ENCODE data around the gene PTPRM. TPM values are rescaled to one million over a fixed set of nuclear protein-coding genes. Genes with fewer than 3 reads are reported as not detected.

PTPRM gene
- total RNA-seq, 1 experiment from 2014 or later = 14.5 TPM

DNA sequence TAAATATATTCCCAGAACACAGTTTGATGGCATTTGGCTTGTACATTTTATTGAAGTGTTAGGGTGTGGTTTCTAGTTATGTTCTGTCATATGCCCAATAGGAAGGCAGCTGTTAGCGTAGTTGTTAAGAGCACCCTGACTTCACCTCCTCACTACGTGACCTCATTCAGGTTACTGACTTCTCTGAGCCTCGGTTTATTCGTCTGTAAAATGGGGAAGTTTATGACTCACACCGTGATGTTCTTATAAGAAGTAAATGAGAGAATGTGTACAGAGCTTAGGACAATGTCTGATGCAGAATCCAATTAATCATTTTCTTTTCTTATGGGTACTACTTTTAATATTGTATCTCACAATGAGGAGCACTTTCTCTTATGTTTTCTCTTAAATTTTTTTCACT, 226.0 kb downstream of the PTPRM start:
- Histone ChIP-seq H3K9me2 (ENCODE audit: insufficient read depth) (no peaks in the 10 kb centered on the region), H3K79me2 (ENCODE audit: insufficient read depth, low read length) (no peaks in the 10 kb centered on the region), H4K20me1 (ENCODE audit: insufficient read depth) (no peaks in the 10 kb centered on the region), H2AFZ (ENCODE audit: low read depth, low read length, poor library complexity, severe bottlenecking) (no peak overlapping the region), H3K36me3 (ENCODE audit: control insufficient read depth in 1 of 2, insufficient read depth in 2 of 2, low read length in 2 of 2) (no peaks in the 10 kb centered on the region), H3K9ac (ENCODE audit: low read length) (no peak overlapping the region), H3K27me3 (ENCODE audit: insufficient read depth, low read length) (no peaks in the 10 kb centered on the region), H3K4me2 (ENCODE audit: low read length) (no peak overlapping the region), H3K9me3 (ENCODE audit: control insufficient read depth in 1 of 2, insufficient read depth in 1 of 2, low read depth in 1 of 2, low read length in 2 of 2) (no peaks in the 10 kb centered on the region), H3K4me1 (ENCODE audit: control insufficient read depth in 1 of 2, insufficient read depth in 2 of 2, low read length in 2 of 2) (no peaks in the 10 kb centered on the region), H3K27ac (ENCODE audit: low read depth, low read length) (no peak overlapping the region), H3K4me3 (replicated peaks in 1 of 2; ENCODE audit: low read depth in 1 of 2, low read length in 2 of 2) (no peak overlapping the region)
- POLR2A ChIA-PET = no interaction called here
- intact Hi-C loops (cut with micrococcal nuclease) = no loop called here
- CTCF ChIA-PET = no interaction called here
- RAD21 ChIA-PET (ENCODE audit: low non-redundant PET in 1 of 2, low total read pairs in 2 of 2, uncharacterized antibody in 2 of 2, unreplicated experiment in 2 of 2) = no interaction called here
- no peak for ATAC-seq
- TF ChIP-seq, protein P1, sequence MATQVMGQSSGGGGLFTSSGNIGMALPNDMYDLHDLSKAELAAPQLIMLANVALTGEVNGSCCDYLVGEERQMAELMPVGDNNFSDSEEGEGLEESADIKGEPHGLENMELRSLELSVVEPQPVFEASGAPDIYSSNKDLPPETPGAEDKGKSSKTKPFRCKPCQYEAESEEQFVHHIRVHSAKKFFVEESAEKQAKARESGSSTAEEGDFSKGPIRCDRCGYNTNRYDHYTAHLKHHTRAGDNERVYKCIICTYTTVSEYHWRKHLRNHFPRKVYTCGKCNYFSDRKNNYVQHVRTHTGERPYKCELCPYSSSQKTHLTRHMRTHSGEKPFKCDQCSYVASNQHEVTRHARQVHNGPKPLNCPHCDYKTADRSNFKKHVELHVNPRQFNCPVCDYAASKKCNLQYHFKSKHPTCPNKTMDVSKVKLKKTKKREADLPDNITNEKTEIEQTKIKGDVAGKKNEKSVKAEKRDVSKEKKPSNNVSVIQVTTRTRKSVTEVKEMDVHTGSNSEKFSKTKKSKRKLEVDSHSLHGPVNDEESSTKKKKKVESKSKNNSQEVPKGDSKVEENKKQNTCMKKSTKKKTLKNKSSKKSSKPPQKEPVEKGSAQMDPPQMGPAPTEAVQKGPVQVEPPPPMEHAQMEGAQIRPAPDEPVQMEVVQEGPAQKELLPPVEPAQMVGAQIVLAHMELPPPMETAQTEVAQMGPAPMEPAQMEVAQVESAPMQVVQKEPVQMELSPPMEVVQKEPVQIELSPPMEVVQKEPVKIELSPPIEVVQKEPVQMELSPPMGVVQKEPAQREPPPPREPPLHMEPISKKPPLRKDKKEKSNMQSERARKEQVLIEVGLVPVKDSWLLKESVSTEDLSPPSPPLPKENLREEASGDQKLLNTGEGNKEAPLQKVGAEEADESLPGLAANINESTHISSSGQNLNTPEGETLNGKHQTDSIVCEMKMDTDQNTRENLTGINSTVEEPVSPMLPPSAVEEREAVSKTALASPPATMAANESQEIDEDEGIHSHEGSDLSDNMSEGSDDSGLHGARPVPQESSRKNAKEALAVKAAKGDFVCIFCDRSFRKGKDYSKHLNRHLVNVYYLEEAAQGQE (IDR thresholded peaks at IDR 0.05; ENCODE audit: low read depth) = no peak
- TF ChIP-seq POLR2AphosphoS5 (IDR thresholded peaks at IDR 0.05; ENCODE audit: low read depth, low read length) (no peak), POLR2A (IDR thresholded peaks at IDR 0.05; ENCODE audit: borderline replicate concordance, extremely low read depth, insufficient read depth, insufficient read length) (no peak), CBX3 (IDR thresholded peaks at IDR 0.05; ENCODE audit: low read depth) (no peak), EZH2phosphoT487 (IDR thresholded peaks at IDR 0.05; ENCODE audit: borderline replicate concordance) (no peak), ZNF274 (IDR thresholded peaks at IDR 0.05; ENCODE audit: low read depth, low read length) (no peak)
- TF ChIP-seq, protein P2, sequence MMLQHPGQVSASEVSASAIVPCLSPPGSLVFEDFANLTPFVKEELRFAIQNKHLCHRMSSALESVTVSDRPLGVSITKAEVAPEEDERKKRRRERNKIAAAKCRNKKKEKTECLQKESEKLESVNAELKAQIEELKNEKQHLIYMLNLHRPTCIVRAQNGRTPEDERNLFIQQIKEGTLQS (IDR thresholded peaks at IDR 0.05) = no peak
- TF ChIP-seq, protein P3, sequence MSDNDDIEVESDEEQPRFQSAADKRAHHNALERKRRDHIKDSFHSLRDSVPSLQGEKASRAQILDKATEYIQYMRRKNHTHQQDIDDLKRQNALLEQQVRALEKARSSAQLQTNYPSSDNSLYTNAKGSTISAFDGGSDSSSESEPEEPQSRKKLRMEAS (IDR thresholded peaks at IDR 0.05) = no peak
- TF ChIP-seq, protein P4, sequence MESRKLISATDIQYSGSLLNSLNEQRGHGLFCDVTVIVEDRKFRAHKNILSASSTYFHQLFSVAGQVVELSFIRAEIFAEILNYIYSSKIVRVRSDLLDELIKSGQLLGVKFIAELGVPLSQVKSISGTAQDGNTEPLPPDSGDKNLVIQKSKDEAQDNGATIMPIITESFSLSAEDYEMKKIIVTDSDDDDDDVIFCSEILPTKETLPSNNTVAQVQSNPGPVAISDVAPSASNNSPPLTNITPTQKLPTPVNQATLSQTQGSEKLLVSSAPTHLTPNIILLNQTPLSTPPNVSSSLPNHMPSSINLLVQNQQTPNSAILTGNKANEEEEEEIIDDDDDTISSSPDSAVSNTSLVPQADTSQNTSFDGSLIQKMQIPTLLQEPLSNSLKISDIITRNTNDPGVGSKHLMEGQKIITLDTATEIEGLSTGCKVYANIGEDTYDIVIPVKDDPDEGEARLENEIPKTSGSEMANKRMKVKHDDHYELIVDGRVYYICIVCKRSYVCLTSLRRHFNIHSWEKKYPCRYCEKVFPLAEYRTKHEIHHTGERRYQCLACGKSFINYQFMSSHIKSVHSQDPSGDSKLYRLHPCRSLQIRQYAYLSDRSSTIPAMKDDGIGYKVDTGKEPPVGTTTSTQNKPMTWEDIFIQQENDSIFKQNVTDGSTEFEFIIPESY (IDR thresholded peaks at IDR 0.05; ENCODE audit: extremely low read depth, insufficient replicate concordance, low read length) = no peak
- no TSS peak for BruUV-seq (replicated peaks)
- no peak for DNase-seq (ENCODE audit: low read depth, low spot score)

All from HCT116 (cell line).